A549 (cell line): ENCODE results near the gene TAF4B.

Experiments used
- CBX8 ChIP-seq: fragments of 200-600 bp; sonication (generic); IDR thresholded peaks from 2 replicates; pipeline ENCODE4 v1.6.1; 2016
- EP300 ChIP-seq, 2 experiments: fragments of >200 bp; sonication (Bioruptor Twin); formaldehyde crosslinking; IDR thresholded peaks; 2 replicates in 1 of 2; 3 replicates in 1 of 2; pipeline ENCODE4 v1.6.1; 2016 to 2017
- HOXA7 ChIP-seq: fragments of 250-450 bp; sonication (Bioruptor Pico); IDR thresholded peaks from 2 replicates; pipeline ENCODE4 v1.5.0; 2020; ENCODE audit warnings: mild to moderate bottlenecking, moderate library complexity
- MAX ChIP-seq: IDR thresholded peaks from 2 replicates; pipeline ENCODE4 v1.6.1; 2012
- NR3C1 ChIP-seq: fragments of >200 bp; sonication (Bioruptor Twin); formaldehyde crosslinking; IDR thresholded peaks from 3 replicates; pipeline ENCODE4 v1.6.1; 2017
- POLR2A ChIP-seq: IDR thresholded peaks from 2 replicates; pipeline ENCODE4 v1.6.1; 2012; ENCODE audit warnings: mild to moderate bottlenecking, low read length
- RFX5 ChIP-seq: fragments of 450-650 bp; IDR thresholded peaks from 2 replicates; pipeline ENCODE4 v1.7.1; 2014; ENCODE audit warnings: antibody characterized with exemption, mild to moderate bottlenecking, moderate library complexity
- TP53 ChIP-seq: fragments of 250-450 bp; sonication (Bioruptor Pico); IDR thresholded peaks from 2 replicates; pipeline ENCODE4 v1.5.0; 2021; ENCODE audit warnings: mild to moderate bottlenecking, moderate library complexity
- ZFP36 ChIP-seq: fragments of 450-650 bp; IDR thresholded peaks from 2 replicates; pipeline ENCODE4 v1.6.1; 2014; ENCODE audit warnings: borderline replicate concordance; ENCODE audit not compliant: partially characterized antibody
- ZSCAN20 ChIP-seq: fragments of 250-450 bp; sonication (Bioruptor Pico); IDR thresholded peaks from 2 replicates; pipeline ENCODE4 v1.8.0; 2022; ENCODE audit warnings: mild to moderate bottlenecking, moderate library complexity
- TF ChIP-seq, protein P1 (sequence below): fragments of >200 bp; sonication (Bioruptor Twin); formaldehyde crosslinking; IDR thresholded peaks from 3 replicates; pipeline ENCODE4 v1.5.1; 2016
- TF ChIP-seq, protein P2 (sequence below): fragments of 200-600 bp; sonication (generic); IDR thresholded peaks from 2 replicates; pipeline ENCODE4 v1.6.1; 2016; ENCODE audit warnings: antibody characterized with exemption, mild to moderate bottlenecking, moderate library complexity
- TF ChIP-seq, protein P3 (sequence below): fragments of 150-350 bp; IDR thresholded peaks from 2 replicates; pipeline ENCODE4 v1.6.1; 2014; ENCODE audit warnings: low read depth, mild to moderate bottlenecking, low read length

DNA sequence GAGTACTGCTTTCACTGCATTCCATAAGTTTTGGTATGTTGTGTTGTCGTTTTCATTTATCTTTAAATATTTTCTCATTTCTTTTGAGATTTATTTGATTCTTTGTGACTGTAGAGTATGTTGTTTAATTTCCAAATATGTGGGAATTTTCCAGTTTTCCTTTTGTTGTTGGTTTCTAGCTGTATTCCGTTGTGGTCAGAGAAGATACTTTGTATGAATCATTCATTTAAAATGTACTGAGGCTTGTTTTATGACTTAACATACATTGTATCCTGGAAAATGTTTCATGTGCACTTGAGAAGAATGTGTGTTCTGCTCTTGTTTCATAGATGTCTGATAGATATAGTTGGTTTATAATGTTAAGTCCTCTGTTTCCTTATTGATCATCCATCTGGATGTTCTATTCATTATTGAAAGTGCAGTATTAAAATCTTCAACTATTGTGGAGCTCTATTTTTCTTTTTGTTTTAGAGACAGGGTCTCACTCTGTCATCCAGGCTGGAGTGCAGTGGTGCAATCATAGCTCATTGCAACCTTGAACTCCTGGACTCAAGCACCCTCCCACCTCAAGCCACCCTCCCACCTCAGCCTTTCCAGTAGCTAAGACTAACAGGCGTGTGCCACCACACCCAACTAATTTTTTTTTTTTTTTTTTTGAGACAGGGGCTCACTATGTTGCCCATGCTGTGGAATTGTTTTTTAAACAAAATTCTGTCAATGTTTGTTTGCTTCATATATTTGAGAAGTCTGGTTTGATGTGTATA, 96.8 kb downstream of the TAF4B start:
- TF ChIP-seq, protein P1, sequence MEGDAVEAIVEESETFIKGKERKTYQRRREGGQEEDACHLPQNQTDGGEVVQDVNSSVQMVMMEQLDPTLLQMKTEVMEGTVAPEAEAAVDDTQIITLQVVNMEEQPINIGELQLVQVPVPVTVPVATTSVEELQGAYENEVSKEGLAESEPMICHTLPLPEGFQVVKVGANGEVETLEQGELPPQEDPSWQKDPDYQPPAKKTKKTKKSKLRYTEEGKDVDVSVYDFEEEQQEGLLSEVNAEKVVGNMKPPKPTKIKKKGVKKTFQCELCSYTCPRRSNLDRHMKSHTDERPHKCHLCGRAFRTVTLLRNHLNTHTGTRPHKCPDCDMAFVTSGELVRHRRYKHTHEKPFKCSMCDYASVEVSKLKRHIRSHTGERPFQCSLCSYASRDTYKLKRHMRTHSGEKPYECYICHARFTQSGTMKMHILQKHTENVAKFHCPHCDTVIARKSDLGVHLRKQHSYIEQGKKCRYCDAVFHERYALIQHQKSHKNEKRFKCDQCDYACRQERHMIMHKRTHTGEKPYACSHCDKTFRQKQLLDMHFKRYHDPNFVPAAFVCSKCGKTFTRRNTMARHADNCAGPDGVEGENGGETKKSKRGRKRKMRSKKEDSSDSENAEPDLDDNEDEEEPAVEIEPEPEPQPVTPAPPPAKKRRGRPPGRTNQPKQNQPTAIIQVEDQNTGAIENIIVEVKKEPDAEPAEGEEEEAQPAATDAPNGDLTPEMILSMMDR = no peak
- TF ChIP-seq RFX5 = no peak
- no peak for TF ChIP-seq MAX
- TF ChIP-seq, protein P2, sequence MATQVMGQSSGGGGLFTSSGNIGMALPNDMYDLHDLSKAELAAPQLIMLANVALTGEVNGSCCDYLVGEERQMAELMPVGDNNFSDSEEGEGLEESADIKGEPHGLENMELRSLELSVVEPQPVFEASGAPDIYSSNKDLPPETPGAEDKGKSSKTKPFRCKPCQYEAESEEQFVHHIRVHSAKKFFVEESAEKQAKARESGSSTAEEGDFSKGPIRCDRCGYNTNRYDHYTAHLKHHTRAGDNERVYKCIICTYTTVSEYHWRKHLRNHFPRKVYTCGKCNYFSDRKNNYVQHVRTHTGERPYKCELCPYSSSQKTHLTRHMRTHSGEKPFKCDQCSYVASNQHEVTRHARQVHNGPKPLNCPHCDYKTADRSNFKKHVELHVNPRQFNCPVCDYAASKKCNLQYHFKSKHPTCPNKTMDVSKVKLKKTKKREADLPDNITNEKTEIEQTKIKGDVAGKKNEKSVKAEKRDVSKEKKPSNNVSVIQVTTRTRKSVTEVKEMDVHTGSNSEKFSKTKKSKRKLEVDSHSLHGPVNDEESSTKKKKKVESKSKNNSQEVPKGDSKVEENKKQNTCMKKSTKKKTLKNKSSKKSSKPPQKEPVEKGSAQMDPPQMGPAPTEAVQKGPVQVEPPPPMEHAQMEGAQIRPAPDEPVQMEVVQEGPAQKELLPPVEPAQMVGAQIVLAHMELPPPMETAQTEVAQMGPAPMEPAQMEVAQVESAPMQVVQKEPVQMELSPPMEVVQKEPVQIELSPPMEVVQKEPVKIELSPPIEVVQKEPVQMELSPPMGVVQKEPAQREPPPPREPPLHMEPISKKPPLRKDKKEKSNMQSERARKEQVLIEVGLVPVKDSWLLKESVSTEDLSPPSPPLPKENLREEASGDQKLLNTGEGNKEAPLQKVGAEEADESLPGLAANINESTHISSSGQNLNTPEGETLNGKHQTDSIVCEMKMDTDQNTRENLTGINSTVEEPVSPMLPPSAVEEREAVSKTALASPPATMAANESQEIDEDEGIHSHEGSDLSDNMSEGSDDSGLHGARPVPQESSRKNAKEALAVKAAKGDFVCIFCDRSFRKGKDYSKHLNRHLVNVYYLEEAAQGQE = no peak
- no peak for TF ChIP-seq POLR2A
- TF ChIP-seq HOXA7 (CRISPR knock-in tag) = no peak
- no peak for TF ChIP-seq CBX8
- TF ChIP-seq, protein P3, sequence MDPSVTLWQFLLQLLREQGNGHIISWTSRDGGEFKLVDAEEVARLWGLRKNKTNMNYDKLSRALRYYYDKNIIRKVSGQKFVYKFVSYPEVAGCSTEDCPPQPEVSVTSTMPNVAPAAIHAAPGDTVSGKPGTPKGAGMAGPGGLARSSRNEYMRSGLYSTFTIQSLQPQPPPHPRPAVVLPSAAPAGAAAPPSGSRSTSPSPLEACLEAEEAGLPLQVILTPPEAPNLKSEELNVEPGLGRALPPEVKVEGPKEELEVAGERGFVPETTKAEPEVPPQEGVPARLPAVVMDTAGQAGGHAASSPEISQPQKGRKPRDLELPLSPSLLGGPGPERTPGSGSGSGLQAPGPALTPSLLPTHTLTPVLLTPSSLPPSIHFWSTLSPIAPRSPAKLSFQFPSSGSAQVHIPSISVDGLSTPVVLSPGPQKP = no peak
- TF ChIP-seq ZFP36 = no peak
- TF ChIP-seq NR3C1 = no peak
- no peak for TF ChIP-seq TP53 (CRISPR knock-in tag)
- no peak for TF ChIP-seq ZSCAN20 (CRISPR knock-in tag)
- no peak for TF ChIP-seq EP300 (IDR thresholded peaks at IDR 0.05)
